Umbilical cord (tissue), 2 donors: ENCODE data around the gene RASGEF1B. TPM values are rescaled to one million over a fixed set of nuclear protein-coding genes. Genes with fewer than 3 reads are reported as not detected.
A peak's percentile ranks its signal among the peaks of the same experiment; 100 is the strongest.
"Not testable (repeated sequence)": the region's sequence is repeated elsewhere in the genome, so short reads cannot be mapped to it uniquely, and the experiment has no call there.

Source experiments
- DNase-seq: peaks from one replicate; pipeline ENCODE4 v3.0.0-alpha.2; 2015; ENCODE audit warnings: low spot score
- total RNA-seq: library from RNA; depleted of rRNA; stranded (reverse); fragments of >200 nt; gene quantifications from one replicate; pipeline ENCODE4 v1.2.3, GENCODE V29; 2014; ENCODE audit warnings: low replicate concordance; ENCODE audit not compliant: insufficient read depth

RASGEF1B gene
- total RNA-seq, 1 donor from 2014 or later = 17.1 TPM

- DNase-seq = no peak
Measured at GRCh38 chr4:81498551-81499099, 26.9 kb upstream of the RASGEF1B start.

- DNase-seq = no peak
Measured at GRCh38 chr4:81498046-81498445, 26.3 kb upstream of the RASGEF1B start.

- no peak for DNase-seq
Measured at GRCh38 chr4:81495345-81495744, 23.6 kb upstream of the RASGEF1B start.

DNA sequence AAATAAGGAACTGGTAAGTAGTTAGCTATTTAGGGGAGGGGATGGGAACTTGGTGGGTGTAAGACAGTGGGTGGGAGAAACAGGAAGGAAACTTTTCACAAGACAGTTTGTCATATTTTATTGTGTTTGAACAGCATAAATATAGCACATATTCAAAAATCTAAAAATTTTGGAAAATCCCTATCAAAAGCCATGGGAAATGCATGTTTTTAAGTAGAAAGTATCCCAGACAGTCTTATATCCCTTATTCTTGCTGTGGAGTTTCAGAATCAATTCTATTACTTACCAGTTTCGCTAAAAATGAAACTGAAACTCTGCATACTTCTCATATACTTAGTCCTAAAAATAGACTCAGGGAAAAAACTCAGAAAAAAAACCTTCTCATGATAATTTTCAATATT is 22.3 kb upstream of the RASGEF1B start:
- DNase-seq = no peak

DNA sequence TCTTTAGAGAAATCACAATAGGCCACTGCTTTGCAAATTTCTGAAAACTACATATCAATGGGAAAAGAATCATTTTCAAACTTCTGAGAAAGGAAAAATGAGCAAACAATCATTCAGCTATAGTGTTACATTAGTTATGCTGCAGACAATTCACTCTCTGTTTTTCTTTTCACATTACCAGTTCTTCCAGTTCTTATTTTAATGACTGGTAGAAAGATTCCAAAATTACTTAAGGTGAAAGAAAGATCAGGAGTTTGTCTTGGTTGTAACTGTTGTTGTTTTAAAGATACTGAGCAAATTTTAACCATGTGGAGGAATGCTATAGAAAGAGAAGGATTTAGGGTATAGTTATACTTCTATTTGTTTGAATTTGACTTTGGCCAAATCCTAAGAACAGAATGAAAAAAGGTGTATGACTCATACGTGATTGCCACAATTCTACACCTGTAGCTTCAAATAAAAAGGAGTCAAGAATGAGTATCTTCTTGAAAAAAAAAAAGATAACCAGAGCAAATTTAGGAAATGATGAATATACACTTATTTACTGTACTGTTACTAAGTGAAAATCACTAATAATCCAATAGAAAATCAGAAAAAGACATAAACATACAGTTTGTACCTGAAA is 21.0 kb upstream of the RASGEF1B start:
- DNase-seq = no peak

- peak; percentile 24 for DNase-seq
Measured at GRCh38 chr4:81491943-81492342, 20.2 kb upstream of the RASGEF1B start.

- no peak for DNase-seq
Measured at GRCh38 chr4:81490403-81491160, 18.9 kb upstream of the RASGEF1B start.

- DNase-seq = no peak
Measured at GRCh38 chr4:81486502-81486901, 14.8 kb upstream of the RASGEF1B start.

DNA sequence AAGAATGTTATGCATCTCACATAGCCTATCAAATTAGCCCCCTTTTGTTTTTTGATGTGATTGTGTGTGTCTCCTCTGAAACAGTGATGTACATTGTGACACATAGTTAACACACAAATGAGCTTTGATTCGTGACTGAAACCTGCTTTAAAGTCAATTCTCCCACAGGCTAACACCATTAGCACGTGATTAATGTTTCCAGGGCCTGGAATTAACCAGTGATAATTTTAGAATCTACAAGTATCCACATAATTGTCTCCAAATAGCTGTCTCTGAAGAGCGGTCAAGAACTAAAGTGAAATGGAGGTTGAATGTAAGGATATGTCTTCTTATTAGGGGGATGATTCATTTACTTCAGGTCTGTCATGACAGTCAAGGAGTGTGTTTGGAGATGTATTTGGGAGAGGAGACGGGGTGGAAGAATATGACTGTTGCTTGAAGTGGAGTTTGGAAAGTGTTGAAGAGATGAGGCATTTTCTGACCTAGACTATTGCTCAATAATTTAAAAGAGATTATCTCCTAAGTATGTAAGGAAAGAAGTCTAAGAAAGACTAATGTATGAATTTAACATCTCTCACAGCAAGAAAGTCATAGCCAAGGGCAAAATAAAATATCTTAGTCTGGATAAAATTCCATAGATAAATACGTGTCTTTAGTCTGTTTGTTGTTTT is 13.7 kb upstream of the RASGEF1B start:
- DNase-seq = no peak

DNA sequence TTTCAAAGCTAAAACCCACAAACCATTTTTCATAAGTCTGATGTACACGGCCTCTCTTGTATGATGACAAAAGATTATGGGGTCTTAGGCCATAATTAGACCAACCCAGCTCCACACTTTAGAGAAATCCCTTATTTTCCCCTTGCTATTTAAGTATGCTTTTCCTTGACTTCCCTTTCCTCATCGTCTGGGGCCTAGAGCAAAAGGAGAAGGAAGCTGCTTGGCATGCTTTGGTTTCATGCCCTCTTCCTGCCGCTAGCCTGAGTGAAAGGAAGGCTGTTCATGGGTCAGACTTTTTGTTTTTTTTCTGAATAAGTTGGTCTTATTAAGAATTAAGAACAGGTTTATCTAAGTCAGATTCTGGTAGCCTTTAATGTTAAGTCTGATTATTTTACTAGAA is 10.6 kb upstream of the RASGEF1B start:
- DNase-seq = no peak

GRCh38 chr4:81481151-81481550 is 9.4 kb upstream of the RASGEF1B start:
- DNase-seq = no peak

GRCh38 chr4:81479573-81479972 is 7.9 kb upstream of the RASGEF1B start:
- not testable (repeated sequence) for DNase-seq

- DNase-seq = not testable (repeated sequence)
Measured at GRCh38 chr4:81473331-81474265, 1.9 kb upstream of the RASGEF1B start.

DNA sequence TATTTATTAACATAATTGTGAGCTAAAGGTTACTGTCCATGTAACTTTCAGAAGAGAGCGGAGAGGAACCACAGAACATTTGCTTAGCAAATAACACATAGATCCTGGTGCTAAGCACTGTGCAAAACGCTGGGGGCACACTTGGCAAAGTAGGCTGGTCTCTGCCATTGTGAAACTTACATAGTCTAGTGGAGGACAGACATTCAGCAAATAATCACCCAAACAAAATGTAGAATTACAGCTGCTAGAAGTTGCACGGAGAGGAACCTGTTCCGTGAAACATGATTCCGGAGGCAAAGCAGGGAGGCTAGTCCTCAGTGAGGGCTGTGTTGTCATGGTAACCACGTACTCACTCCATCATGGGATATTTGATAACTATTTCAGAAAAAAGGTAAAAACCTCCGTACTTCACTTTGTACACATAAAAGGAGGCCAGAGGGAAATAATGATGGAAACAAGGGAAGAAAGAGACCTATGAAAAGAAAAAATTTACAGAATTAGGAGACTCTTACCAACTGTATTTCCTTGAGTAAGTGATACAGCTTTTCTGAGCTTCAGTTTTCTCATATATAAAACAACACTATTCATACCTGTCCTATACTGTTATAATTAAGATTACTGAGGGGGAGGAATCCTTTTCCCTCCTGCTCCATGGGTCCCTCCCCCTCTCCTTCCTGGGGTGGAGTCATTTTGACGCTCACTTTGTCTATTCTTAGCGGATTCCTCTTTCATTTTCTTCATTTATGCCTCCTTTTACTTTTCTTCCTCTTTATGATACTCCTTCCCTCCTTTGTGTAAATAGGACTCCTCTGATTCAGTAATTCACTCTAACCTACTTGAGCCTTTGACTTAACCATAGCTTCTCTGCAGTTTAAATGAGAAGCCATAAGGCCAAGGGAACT is 825 bp upstream of the RASGEF1B start:
- no peak for DNase-seq

DNA sequence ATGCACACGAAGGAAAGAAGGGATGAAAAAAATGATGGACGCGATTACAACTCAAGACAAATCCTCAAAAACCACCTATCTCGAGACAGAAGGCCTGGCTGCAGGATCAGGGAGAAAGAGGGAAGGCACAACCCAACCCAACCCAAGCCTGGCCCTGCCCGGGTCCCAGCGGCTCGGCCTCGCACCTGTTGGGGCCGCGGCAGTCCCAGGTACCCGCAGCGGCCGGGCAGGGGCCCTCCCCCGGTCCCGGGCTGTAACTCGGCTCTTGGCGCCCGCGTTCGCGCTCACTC is 464 bp downstream of the RASGEF1B start:
- DNase-seq = no peak

DNA sequence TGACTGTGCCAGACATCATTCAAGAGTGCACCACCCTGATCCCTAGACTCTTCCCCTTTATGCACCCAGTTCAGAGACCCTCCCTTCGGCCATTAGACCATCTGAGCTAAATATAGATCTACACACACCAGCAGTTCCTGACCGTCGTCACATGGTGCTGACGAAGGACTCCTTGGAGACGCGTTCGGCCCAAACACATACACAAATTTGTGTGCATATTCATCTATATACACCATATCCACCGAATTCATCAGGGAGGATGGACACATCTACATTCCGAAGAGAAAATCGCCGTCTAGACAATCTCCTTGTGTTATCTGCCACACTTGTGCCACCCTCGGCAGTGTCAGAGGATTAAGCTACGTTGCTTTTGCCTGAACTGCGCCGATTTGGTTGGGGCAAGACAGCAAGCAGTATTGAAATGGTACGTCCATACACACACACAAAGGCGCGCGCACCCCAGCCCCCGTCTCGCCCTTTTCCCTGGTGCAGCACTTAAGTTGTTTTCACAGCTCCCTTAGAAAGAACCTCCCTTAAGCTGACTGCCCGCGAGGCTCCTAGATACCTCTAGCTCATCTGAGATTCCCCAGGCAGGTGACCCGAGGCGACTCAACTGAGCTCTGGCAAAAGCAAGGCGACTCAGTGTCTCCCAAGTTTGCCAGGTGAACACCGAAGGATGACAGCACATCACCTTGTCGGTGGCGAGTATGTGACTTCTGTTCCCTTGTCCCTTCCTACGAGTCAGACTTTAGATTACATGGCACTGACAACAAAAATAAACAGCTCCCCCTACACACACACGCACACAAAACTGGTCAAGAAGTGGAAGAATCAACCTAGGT is 1.0 kb downstream of the RASGEF1B start:
- DNase-seq = peak; percentile 59

DNA sequence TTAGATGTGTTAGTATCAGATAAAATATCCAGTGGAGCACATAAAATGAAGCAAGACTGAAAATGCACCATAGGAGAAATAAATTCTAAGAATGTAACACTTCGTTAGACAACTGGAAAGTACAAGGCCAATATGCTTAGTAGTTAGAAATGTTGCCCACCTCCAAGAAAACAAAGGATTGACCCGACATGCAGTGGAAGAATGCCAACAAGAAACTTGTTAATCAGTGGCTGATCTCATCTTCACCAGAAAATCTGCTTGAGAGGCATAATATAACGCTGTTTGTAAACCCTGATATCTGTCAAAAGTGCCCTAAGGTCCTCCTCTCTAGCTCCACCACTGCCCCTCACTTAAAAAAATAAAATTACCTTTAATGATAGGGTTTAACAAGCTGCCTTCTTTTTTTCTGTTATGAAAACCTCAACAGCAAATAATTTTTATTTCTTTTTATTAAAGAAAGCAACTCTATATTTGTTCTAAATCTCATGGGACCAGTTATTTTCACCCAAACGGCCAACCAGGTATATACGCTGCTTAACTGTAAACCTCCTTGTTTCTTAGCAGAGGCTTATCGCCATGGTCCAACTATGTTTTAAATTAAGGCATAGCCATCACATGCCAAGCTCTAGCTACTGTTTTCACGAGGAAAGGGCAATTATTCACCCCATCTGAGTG is 1.8 kb downstream of the RASGEF1B start:
- DNase-seq = no peak

DNA sequence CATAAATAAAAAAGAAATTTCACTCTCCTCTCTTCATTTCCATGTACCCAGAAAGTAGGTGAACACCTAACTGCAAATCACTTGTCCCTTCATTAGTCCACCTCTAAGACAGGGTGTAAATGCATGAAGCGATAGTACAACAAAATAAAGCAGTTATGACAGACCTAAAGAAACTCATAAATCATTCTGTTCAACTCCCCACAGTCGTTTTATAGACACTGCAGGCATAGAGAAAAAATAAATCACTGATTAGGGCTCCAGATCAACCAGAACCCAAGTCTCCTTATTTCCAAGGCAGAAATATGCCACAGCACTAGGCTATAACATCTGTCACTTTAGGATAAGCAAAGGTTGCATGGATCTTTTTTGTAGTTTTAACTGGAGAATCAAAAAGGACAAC is 3.0 kb downstream of the RASGEF1B start:
- DNase-seq = no peak

- no peak for DNase-seq
Measured at GRCh38 chr4:81467672-81467964, 4.1 kb downstream of the RASGEF1B start.
